Large intestine (tissue), 3 donors: ENCODE measurements around the gene RPTOR. TPM values are rescaled to one million over a fixed set of nuclear protein-coding genes. Genes with fewer than 3 reads are reported as not detected.

Experiments
- DNase-seq, 2 donors: peaks; one replicate each; pipeline versions ENCODE4 v3.0.0 to v3.0.0-alpha.2; 2013
- H3K27ac ChIP-seq: one replicate; pipeline ENCODE4 v1.5.1; 2013; ENCODE audit warnings: low read length
- H3K27me3 ChIP-seq: 2 replicates; pipeline ENCODE4 v1.6.1; 2013; ENCODE audit warnings: low read length; ENCODE audit not compliant: control insufficient read depth, insufficient read depth
- H3K36me3 ChIP-seq: 2 replicates; pipeline ENCODE4 v1.6.1; 2013; ENCODE audit warnings: low read length; ENCODE audit not compliant: control insufficient read depth, insufficient read depth
- H3K4me1 ChIP-seq: one replicate; pipeline ENCODE4 v1.6.1; 2013; ENCODE audit warnings: low read length; ENCODE audit not compliant: control insufficient read depth, insufficient read depth
- H3K4me3 ChIP-seq: one replicate; pipeline ENCODE4 v1.5.1; 2013; ENCODE audit warnings: low read length
- H3K9me3 ChIP-seq: one replicate; pipeline ENCODE4 v1.6.1; 2013; ENCODE audit warnings: mild to moderate bottlenecking, low read depth, low read length, moderate library complexity; ENCODE audit not compliant: control insufficient read depth
- WGBS: methylation state at CpG from one replicate; pipeline ENCODE4 v1.1.5; 2013; ENCODE audit warnings: low lambda C conversion rate; ENCODE audit not compliant: insufficient coverage; 5-methylcytosine and 5-hydroxymethylcytosine counted together
- polyA plus RNA-seq: library from polyadenylated mRNA; unstranded; fragments of 120-200 nt; gene quantifications from one replicate; pipeline ENCODE4 v1.2.1, GENCODE V29; 2013

Gene RPTOR
- polyA plus RNA-seq, 1 donor: 16.8 TPM

DNA sequence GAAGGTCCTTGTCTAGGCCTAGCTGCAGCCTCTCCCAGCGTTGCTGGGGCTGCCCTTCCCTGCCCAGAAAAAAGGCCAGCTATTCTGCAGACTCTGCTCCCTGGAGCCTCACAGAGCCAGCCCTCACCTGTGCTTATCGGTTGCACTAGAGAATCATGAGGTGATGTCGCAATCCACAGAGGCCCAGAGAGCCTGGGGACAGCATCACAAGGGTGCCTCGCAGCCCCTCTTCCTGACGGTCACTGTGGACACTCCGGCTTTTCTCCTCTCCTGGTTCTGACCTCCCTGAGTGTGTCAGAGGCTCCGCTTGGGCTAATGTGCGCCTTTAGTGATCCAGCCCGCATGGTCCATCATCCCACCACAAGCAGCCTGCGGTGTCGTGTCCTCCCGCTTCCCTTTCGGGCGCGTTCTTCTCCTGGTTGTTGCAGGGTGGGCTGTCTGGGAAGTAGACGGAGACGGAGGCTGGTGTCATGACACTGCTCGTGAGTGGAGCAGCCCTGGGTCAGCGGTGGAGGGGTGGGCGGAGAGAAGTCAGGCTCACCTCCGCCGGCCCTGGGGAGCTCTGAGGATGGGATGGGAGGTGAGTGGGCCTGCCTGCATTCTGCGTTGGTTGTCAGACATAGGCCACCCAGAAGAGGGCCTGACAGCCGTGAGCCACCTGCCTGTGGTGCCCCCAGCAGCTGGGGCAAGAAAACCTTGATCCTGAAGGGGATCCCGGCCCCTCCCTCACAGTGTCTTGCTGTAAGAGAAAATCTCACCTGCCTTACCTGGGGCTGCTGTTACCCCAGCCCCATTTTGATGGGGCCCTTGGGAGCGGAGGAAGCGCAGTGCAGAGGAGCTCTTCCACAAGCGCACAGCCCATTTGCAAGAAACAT, 281.1 kb downstream of the RPTOR start:
- H3K4me3 ChIP-seq: no peak overlapping the region
- DNase-seq: peak; percentile 94 to 95
- H3K27me3 ChIP-seq: no peaks in the 10 kb centered on the region
- H3K4me1 ChIP-seq: peaks cover 36% of the 10 kb centered on the region
- peaks cover 14% of the 10 kb centered on the region for H3K9me3 ChIP-seq
- peaks cover 10% of the 10 kb centered on the region for H3K36me3 ChIP-seq
- H3K27ac ChIP-seq: peak overlapping the region; percentile 84
- no CpG with 5 or more reads among the region's 28 CpGs for WGBS

DNA sequence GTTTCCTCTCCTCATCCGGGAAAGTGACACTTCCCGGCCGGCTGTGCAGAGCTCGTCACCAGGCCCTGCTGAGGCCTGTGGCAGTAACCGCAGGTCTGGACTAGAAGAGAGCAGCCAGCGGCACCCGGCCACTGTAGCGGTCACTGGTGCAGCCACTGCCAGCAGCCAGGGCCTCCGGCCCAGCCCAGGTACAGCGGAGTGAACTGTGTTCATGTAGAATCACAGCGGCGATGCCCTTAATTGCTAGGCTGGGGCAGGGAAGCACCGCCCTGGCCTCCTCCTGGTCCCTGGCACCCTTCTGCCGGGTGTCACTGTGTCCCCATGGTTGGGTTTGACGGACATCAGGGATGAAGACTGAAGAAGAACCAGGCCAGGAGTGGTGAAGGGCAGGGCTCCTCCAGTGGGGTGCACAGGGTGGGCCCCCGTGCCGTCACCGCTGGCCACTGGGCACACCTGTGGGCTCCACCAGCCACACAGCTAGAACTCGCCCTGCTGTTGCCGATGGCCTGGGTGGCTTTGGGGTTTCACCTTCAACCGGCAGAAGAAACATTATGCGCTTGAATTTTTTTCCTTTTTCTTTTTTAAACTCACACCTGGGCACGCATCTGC, 281.8 kb downstream of the RPTOR start:
- Histone ChIP-seq H3K27me3 (no peaks in the 10 kb centered on the region), H3K9me3 (peaks cover 14% of the 10 kb centered on the region), H3K4me3 (no peak overlapping the region), H3K4me1 (peaks cover 36% of the 10 kb centered on the region), H3K36me3 (peaks cover 10% of the 10 kb centered on the region), H3K27ac (peak overlapping the region; percentile 84)
- DNase-seq: peak in 1 of 2 donors; percentile 47
- no CpG with 5 or more reads among the region's 23 CpGs for WGBS

DNA sequence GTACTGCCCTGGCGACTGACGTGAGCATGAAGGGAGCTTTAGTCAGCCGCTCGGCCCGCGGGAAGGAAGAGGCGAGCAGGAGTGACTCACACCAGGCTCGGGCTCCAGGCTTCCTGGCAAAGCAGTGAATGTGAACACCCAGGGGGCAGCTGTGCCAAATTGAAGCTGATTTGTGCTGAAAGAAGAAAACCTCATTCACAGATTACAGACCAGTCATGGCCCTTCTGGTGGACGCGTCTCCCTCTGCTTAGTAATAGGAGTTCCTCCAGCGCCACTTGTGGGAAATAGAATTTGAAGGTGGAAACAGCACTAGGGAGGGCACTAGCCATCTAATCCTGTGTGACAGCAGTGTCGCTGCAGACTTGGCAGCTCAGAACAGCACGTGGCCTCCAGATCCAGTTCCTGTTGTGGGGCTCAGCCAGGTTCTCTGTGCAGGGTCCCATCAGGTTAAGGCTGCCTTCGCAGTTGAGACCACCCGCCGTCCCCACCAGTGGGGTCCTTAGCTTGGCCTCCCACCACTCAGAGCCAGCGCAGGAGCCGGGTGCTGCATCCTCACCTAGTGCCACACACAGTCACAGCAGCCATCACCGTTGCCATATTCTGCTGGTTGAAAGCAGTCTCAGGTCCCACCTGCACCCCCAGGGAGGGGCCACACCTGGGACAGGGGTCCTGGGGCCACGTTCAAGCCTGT, 282.5 kb downstream of the RPTOR start:
- no CpG with 5 or more reads among the region's 20 CpGs for WGBS
- Histone ChIP-seq H3K4me1 (peaks cover 37% of the 10 kb centered on the region), H3K4me3 (no peak overlapping the region), H3K36me3 (peaks cover 9% of the 10 kb centered on the region), H3K27ac (no peak overlapping the region), H3K9me3 (peaks cover 11% of the 10 kb centered on the region), H3K27me3 (no peaks in the 10 kb centered on the region)
- DNase-seq: no peak

DNA sequence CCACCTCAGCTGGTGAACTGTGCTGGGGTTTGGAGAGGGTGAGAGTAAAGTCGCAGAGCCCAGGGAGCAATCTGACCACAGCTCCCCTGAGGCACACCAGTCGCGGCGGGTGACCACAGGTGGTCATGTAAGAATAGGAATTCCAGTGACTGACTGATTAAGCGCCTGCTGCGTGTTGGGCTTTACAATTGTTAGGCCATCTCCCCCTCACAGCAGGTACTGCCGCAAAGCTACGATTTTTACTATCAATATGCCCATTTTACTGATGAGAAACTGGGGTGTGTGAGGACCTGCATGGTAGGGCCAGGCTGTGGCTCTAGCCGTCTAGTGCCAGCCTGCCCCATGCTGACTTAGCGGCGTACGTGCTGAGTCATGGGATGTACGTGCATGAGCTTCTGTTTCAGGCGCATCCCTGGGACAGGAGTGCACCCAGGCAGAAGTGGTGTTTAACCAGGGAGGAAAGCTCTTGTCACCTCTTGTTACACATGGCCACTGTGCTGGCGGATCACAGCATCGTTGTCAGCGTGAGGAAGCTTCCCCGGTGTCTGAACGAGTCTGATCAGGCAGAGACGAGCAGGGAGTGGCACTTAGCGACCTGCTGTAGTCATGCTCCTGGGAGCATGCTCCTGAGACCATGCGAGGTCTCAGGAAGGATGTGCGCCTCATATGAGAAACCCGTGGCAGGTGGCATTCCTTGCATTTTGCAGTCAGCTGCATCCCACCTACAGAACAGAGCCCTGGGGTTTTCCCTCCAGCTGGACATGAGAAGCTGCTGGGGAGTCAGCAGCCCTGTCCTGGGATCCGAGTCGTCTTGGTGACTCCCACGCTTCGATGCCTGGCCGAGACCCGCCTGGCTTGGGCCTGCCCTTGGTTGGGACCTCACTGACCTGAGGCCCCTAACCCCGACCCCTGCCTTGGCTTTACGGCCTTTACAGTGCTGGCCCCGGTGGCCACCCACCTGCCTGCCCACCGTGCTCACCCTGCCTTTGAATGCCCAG, 283.3 kb downstream of the RPTOR start:
- Histone ChIP-seq H3K9me3 (peaks cover 9% of the 10 kb centered on the region), H3K36me3 (peaks cover 9% of the 10 kb centered on the region), H3K4me3 (no peak overlapping the region), H3K4me1 (peaks cover 44% of the 10 kb centered on the region), H3K27ac (no peak overlapping the region), H3K27me3 (no peaks in the 10 kb centered on the region)
- WGBS: no CpG with 5 or more reads among the region's 34 CpGs
- DNase-seq: no peak

DNA sequence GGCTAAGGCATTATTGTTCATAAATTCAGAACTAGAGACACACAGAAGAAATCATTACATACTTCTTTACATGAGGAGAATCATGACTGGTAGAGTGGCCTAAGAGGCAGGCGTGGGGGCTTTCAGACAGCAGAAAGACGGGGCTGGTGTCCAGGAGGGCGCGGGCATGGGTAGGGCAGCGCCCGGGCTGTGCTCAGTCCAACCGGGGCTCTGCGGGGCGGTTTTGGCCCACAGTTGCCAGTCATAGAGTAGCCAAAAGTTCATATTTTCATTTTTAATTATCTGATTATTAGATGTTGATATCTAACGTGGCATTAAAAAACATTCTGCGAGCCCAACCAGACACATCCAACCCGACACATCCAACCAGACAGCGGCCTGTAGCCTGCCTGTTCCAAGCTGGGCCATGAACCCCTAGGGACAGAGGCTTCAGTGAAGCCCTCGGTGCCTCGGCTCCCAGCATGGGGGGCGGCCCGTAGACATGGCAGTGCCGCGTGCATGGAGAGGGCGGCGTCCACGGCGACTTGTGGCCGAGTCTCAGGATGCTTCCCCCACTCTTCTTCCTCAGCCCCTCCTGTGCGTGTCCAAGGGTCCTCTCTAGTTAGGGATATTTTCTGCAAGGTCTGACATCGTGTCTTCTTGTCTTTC, 284.7 kb downstream of the RPTOR start:
- H3K4me1 ChIP-seq: peaks cover 41% of the 10 kb centered on the region
- DNase-seq: no peak
- H3K36me3 ChIP-seq: peaks cover 9% of the 10 kb centered on the region
- 100% methylated on average over 1 of the region's 26 CpGs for whole genome bisulfite sequencing
- H3K4me3 ChIP-seq: no peak overlapping the region
- H3K27me3 ChIP-seq: no peaks in the 10 kb centered on the region
- peaks cover 9% of the 10 kb centered on the region for H3K9me3 ChIP-seq
- no peak overlapping the region for H3K27ac ChIP-seq

DNA sequence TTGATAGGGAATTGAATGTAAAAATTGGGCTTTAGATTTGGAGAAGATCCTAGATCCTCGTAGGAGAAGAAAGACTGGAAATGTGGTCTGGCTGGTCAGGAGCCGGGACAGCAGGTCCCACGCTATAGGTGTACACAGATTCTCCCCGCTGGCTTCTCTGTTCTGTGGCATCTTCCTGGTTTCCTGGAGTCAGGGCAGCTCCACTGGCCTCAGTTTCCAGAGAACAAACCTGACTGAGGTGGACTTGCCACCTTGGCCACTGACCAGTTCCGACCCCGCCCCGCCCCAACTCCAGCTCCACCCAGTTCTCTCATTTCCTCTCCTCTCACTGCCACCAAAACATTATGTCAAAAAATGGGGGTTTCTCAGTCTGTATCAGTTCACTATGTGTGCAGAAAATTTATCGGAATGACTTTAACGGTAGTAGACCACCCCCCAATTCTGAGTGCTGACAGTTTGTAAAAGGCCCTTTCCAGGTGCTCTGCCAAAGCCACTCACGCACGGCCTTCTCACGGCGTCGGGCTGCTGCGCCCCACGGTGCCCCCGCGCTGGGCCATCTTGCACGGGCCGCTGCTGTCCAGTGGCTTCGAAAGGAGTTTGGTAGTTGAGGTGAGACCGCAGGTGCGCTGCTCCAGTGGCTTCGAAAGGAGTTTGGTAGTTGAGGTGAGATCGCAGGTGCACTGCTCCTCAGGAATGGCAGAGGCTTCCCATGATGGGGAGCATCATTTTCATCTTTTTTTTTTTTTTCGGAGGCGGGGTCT, 285.6 kb downstream of the RPTOR start:
- Histone ChIP-seq H3K36me3 (peaks cover 5% of the 10 kb centered on the region), H3K9me3 (peaks cover 3% of the 10 kb centered on the region), H3K27me3 (no peaks in the 10 kb centered on the region), H3K4me1 (peaks cover 36% of the 10 kb centered on the region), H3K27ac (no peak overlapping the region), H3K4me3 (no peak overlapping the region)
- no peak for DNase-seq
- no CpG with 5 or more reads among the region's 27 CpGs for WGBS

DNA sequence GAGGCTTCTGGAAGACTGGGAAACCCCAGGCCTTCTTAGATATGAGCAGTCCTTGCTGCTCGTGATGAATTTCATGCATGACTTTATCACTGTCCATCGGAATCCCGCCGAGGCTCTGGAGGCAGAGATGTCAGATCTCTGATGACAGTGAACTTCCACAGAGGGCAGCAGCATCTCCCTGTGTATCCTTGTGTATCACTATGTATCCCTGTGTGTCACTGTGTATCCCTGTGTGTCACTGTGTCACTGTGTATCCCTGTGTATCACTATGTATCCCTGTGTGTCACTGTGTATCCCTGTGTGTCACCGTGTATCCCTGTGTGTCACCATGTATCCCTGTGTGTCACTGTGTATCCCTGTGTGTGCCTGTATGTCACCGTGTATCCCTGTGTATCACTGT, 286.9 kb downstream of the RPTOR start:
- H3K36me3 ChIP-seq: peaks cover 4% of the 10 kb centered on the region
- no peaks in the 10 kb centered on the region for H3K27me3 ChIP-seq
- H3K27ac ChIP-seq: no peak overlapping the region
- WGBS: no CpG with 5 or more reads among the region's 6 CpGs
- no peak for DNase-seq
- peaks cover 26% of the 10 kb centered on the region for H3K4me1 ChIP-seq
- no peak overlapping the region for H3K4me3 ChIP-seq
- H3K9me3 ChIP-seq: peaks cover 2% of the 10 kb centered on the region

DNA sequence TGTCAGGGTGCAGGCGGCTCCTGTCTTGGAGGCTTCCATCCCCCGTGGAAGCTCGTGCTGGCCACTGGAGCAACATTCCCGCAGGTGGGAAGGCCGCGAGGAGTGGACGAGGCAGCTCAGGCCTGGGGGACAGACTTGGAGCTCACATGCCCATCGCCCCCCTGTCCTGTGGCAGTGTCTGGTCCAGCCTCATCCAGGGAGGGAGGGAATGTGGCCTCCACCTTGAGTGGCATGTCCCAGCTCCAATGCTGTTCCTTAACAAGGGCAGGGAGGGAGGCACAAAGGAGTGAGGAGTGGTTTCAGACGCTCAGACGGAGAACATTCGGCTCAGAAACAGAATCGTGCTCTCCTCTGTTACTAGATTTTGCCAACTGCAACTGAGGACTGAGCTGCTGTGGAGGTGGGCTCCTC, 287.6 kb downstream of the RPTOR start:
- no peaks in the 10 kb centered on the region for H3K9me3 ChIP-seq
- peak overlapping the region; percentile 93 for H3K27ac ChIP-seq
- DNase-seq: peak in 1 of 2 donors; percentile 34
- H3K4me1 ChIP-seq: peaks cover 24% of the 10 kb centered on the region
- H3K27me3 ChIP-seq: no peaks in the 10 kb centered on the region
- WGBS: no CpG with 5 or more reads among the region's 12 CpGs
- H3K4me3 ChIP-seq: peak overlapping the region; percentile 53
- H3K36me3 ChIP-seq: no peaks in the 10 kb centered on the region
